ENCODE data around the gene DYRK3. TPM values are rescaled to one million over a fixed set of nuclear protein-coding genes. Genes with fewer than 3 reads are reported as not detected.
A peak's percentile ranks its signal among the peaks of the same experiment; 100 is the strongest.

Gene DYRK3
- total RNA-seq, 1 experiment from 2014 or later: 7.1 TPM

GRCh38 chr1:206633708-206634121 lies 1.6 kb upstream of the DYRK3 start (continued):
- TF ChIP-seq TCF7L2 (IDR thresholded peaks at IDR 0.05; ENCODE audit: borderline replicate concordance, extremely low read depth, insufficient read depth, insufficient read length) (no peak), CEBPB (IDR thresholded peaks at IDR 0.05; ENCODE audit: low read depth) (no peak)

- peaks cover 4 to 26% of the 10 kb centered on the region in 2 experiments; a peak in 3 of 4 replicates for H3K4me1 ChIP-seq (ENCODE audit: control insufficient read depth in 1 of 2, insufficient read depth in 2 of 2, low read length in 2 of 2)
- no peaks in the 10 kb centered on the region for H4K20me1 ChIP-seq (ENCODE audit: insufficient read depth)
- peak overlapping the region; percentile 91 for H3K4me2 ChIP-seq (ENCODE audit: low read length)
- H3K9me2 ChIP-seq (ENCODE audit: insufficient read depth): no peaks in the 10 kb centered on the region
- H3K27me3 ChIP-seq (ENCODE audit: insufficient read depth, low read length): no peaks in the 10 kb centered on the region
- H3K79me2 ChIP-seq (ENCODE audit: insufficient read depth, low read length): no peaks in the 10 kb centered on the region
- no peaks in the 10 kb centered on the region for H3K36me3 ChIP-seq (ENCODE audit: control insufficient read depth in 1 of 2, insufficient read depth in 2 of 2, low read length in 2 of 2)
- TF ChIP-seq CTCF (IDR thresholded peaks at IDR 0.05 in 2 of 3, conservative IDR thresholded peaks at IDR 0.05 in 1 of 3; ENCODE audit: borderline replicate concordance in 1 of 3, insufficient read depth in 1 of 3, low read depth in 2 of 3, low read length in 2 of 3): peak; percentile 77 to 83 (median 83)
- peak; percentile 78 for TF ChIP-seq RAD21 (IDR thresholded peaks at IDR 0.05; ENCODE audit: low read depth)
- TF ChIP-seq, protein P1, sequence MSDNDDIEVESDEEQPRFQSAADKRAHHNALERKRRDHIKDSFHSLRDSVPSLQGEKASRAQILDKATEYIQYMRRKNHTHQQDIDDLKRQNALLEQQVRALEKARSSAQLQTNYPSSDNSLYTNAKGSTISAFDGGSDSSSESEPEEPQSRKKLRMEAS (IDR thresholded peaks at IDR 0.05): peak; percentile 47
- TF ChIP-seq, protein P2, sequence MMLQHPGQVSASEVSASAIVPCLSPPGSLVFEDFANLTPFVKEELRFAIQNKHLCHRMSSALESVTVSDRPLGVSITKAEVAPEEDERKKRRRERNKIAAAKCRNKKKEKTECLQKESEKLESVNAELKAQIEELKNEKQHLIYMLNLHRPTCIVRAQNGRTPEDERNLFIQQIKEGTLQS (IDR thresholded peaks at IDR 0.05): no peak
- peak; percentile 36 for TF ChIP-seq CBX3 (IDR thresholded peaks at IDR 0.05; ENCODE audit: low read depth)
- H2AFZ ChIP-seq (ENCODE audit: low read depth, low read length, poor library complexity, severe bottlenecking): peak overlapping the region; percentile 50
- POLR2A ChIA-PET: interaction anchor here (0.8 to 2.3 kb wide), 5 partner anchors 21 to 419 kb away, joined by 4 to 13 read pairs (median 5); partner anchors contain the start of genes EIF2D and PFKFB2
- no peak overlapping the region for H3K27ac ChIP-seq (ENCODE audit: low read depth, low read length)
- RAD21 ChIA-PET (ENCODE audit: low non-redundant PET in 1 of 2, low total read pairs in 2 of 2, uncharacterized antibody in 2 of 2, unreplicated experiment in 2 of 2): interaction anchor here (0.9 to 1.3 kb wide), 3 partner anchors 22 to 30 kb away, joined by 3 to 9 read pairs (median 9); partner anchors contain the start of gene EIF2D (in 1 of the 2)
- CTCF ChIA-PET: interaction anchor here (1.0 to 4.0 kb wide), 14 partner anchors 11 to 348 kb away, joined by 3 to 63 read pairs (median 5); partner anchors contain the start of genes EIF2D and IKBKE
- DNase-seq (ENCODE audit: low read depth, low spot score) (peak; percentile 74), ATAC-seq (peak; percentile 42)
- H3K4me3 ChIP-seq (replicated peaks in 1 of 2; ENCODE audit: low read depth in 1 of 2, low read length in 2 of 2): peak overlapping the region; percentile 67 to 78
- peak overlapping the region; percentile 61 for H3K9ac ChIP-seq (ENCODE audit: low read length)
- no peaks in the 10 kb centered on the region for H3K9me3 ChIP-seq (ENCODE audit: control insufficient read depth in 1 of 2, insufficient read depth in 1 of 2, low read depth in 1 of 2, low read length in 2 of 2)
- TSS peak; percentile 99 for BruUV-seq (replicated peaks)
- intact Hi-C loops (cut with micrococcal nuclease): loop anchor here (1.0 to 10.0 kb wide), 3 partner anchors 22 to 350 kb away; partner anchors contain the start of gene EIF2D
Observed at GRCh38 chr1:206634365-206635079, 814 bp upstream of the DYRK3 start.

All from HCT116 (cell line).